Spleen (tissue), 7 donors: ENCODE data around the gene FRMD1.

Experiments
- CTCF ChIP-seq, 11 experiments: fragments of 200-600 bp in 7 of 11; fragments of 450-650 bp in 4 of 11; sonication (generic) in 4 of 11; IDR thresholded peaks in 8 of 11; conservative IDR thresholded peaks in 3 of 11; 1 replicate in 7 of 11; 2 replicates in 4 of 11; pipeline versions ENCODE4 v1.4.0 to v1.8.0; 2016 to 2021; ENCODE audit warnings: antibody characterized with exemption in 11 of 11, inconsistent platforms in 4 of 11, mild to moderate bottlenecking in 1 of 11
- POLR2AphosphoS5 ChIP-seq, 3 donors: sonication (generic); formaldehyde crosslinking; IDR thresholded peaks; one replicate each; pipeline ENCODE4 v1.5.1; 2017; ENCODE audit warnings: antibody characterized with exemption in 3 of 3
- donor health status: DM: no; HTN: no; CAD: no; lungs with moderate emphysema.
- donor health status: DM: no; HTN: no; CAD: no.
- donor health status: DM: no; HTN: no; CAD: no.

GRCh38 chr6:168122011-168122410 lies 43.0 kb upstream of the FRMD1 start:
- TF ChIP-seq CTCF (IDR thresholded peaks at IDR 0.05 in 8 of 11, conservative IDR thresholded peaks at IDR 0.05 in 3 of 11) (no peak), POLR2AphosphoS5 (IDR thresholded peaks at IDR 0.05) (no peak)
